ENCODE data around the gene STX19.

Gene STX19

GRCh38 chr3:93988764-93989163 is 39.6 kb downstream of the STX19 start:
- no peak for DNase-seq (ENCODE audit: low read depth)
- H3K4me3 ChIP-seq (ENCODE audit: low read depth, low read length) = no peak overlapping the region
- in situ Hi-C loops (cut with HindIII; ENCODE audit: low sequenced_read_pairs) = no loop called here
- no peak for TF ChIP-seq CTCF (IDR thresholded peaks at IDR 0.05; ENCODE audit: low read depth, low read length, missing control alignments)

- no peak for DNase-seq (ENCODE audit: low read depth)
- in situ Hi-C loops (cut with HindIII; ENCODE audit: low sequenced_read_pairs) = no loop called here
- H3K4me3 ChIP-seq (ENCODE audit: low read depth, low read length) = no peak overlapping the region
- no peak for TF ChIP-seq CTCF (IDR thresholded peaks at IDR 0.05; ENCODE audit: low read depth, low read length, missing control alignments)
Measured at GRCh38 chr3:93988283-93988682, 40.1 kb downstream of the STX19 start.

- DNase-seq (ENCODE audit: low read depth) = no peak
- no peak overlapping the region for H3K4me3 ChIP-seq (ENCODE audit: low read depth, low read length)
- TF ChIP-seq CTCF (IDR thresholded peaks at IDR 0.05; ENCODE audit: low read depth, low read length, missing control alignments) = no peak
- in situ Hi-C loops (cut with HindIII; ENCODE audit: low sequenced_read_pairs) = no loop called here
Measured at GRCh38 chr3:93984618-93985017, 43.8 kb downstream of the STX19 start.

- in situ Hi-C loops (cut with HindIII; ENCODE audit: low sequenced_read_pairs) = no loop called here
- no peak overlapping the region for H3K4me3 ChIP-seq (ENCODE audit: low read depth, low read length)
- no peak for TF ChIP-seq CTCF (IDR thresholded peaks at IDR 0.05; ENCODE audit: low read depth, low read length, missing control alignments)
Measured at GRCh38 chr3:93983408-93983807, 45.0 kb downstream of the STX19 start.

GRCh38 chr3:93981649-93982048 is 46.7 kb downstream of the STX19 start:
- in situ Hi-C loops (cut with HindIII; ENCODE audit: low sequenced_read_pairs) = no loop called here
- TF ChIP-seq CTCF (IDR thresholded peaks at IDR 0.05; ENCODE audit: low read depth, low read length, missing control alignments) = no peak
- H3K4me3 ChIP-seq (ENCODE audit: low read depth, low read length) = no peak overlapping the region
- no peak for DNase-seq (ENCODE audit: low read depth)

More at GRCh38 chr3:93983408-93983807, 45.0 kb downstream of the STX19 start:
- DNase-seq (ENCODE audit: low read depth) = no peak

GRCh38 chr3:93979850-93980676 is 48.3 kb downstream of the STX19 start, which contains the start of gene ARL13B:
Gene ARL13B, plus strand, starts transcription at chr3:93980155. Its CDS starts 269 bp downstream, at chr3:93980424.
- DNase-seq (ENCODE audit: low read depth) = peak; percentile 96
- H3K4me3 ChIP-seq (ENCODE audit: low read depth, low read length) = peak within 1 kb of the TSS; percentile 81
- in situ Hi-C loops (cut with HindIII; ENCODE audit: low sequenced_read_pairs) = no loop called here
- no peak for TF ChIP-seq CTCF (IDR thresholded peaks at IDR 0.05; ENCODE audit: low read depth, low read length, missing control alignments)

Measured in astrocyte of the cerebellum (primary cell).